ENCODE data around the gene LZTS2. TPM values are rescaled to one million over a fixed set of nuclear protein-coding genes. Genes with fewer than 3 reads are reported as not detected.

The LZTS2 gene
- total and polyA plus RNA-seq, 10 of the 15 experiments (the other 5 are each of a cell fraction or from before 2014, with no cell fraction given) = 0.08 to 13.4 (median 7.2) TPM

DNA sequence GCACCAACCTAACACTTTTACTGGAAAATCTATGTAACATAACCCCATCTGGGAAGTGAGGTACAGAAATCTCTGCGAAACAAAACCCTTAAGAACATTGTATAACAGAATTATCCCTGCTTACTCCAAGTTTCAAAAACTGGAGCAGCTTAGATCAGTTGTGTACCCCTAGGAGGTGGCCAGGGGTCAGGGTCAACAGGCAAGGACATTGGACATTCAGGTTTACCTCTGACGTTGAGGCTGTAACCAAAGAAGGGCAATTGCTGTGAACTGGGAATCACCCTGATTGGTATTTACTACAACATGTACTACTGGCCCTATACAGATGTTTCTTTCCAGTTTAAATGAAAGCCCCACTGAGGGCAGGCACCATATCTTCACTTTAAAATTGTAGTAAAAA lies 44.5 kb downstream of the LZTS2 start:
- ChIA-PET POLR2A (interaction anchor here (0.6 to 3.3 kb wide), 4 partner anchors 13 to 1009 kb away, joined by 3 to 42 read pairs (median 6); partner anchors contain the start of gene KAZALD1), CTCF (interaction anchor here (1.7 to 24.4 kb wide), 7 partner anchors 13 to 98 kb away, joined by 8 to 885 read pairs (median 22); partner anchors contain the start of genes KAZALD1, LZTS2, PDZD7 and SFXN3), RAD21 (ENCODE audit: unreplicated experiment) (interaction anchor here (1.4 to 5.1 kb wide), 6 partner anchors 11 to 97 kb away, joined by 3 to 70 read pairs (median 14); partner anchors contain the start of genes KAZALD1, PDZD7 and SFXN3), SMC1A (ENCODE audit: uncharacterized antibody, unreplicated experiment) (interaction anchor here (1.3 to 4.2 kb wide), 10 partner anchors 8 to 98 kb away, joined by 4 to 45 read pairs (median 16); partner anchors contain the start of genes KAZALD1, PDZD7 and SFXN3)
- H3K4me2 ChIP-seq (ENCODE audit: control insufficient read depth, insufficient read depth) = no peak overlapping the region
- no peaks in the 10 kb centered on the region for H3K79me2 ChIP-seq (ENCODE audit: control insufficient read depth, insufficient read depth, low read length)
- WGBS (ENCODE audit: insufficient coverage, insufficient replicate concordance, low lambda C conversion rate, missing lambda C conversion rate) = 48% methylated on average over 2 of the region's 2 CpGs
- H3K9ac ChIP-seq (ENCODE audit: control insufficient read depth, insufficient read depth, low read length) = no peak overlapping the region
- no peak for ATAC-seq
- H3K27ac ChIP-seq (ENCODE audit: control insufficient read depth, insufficient read depth) = no peak overlapping the region
- no TSS peak for BruUV-seq (replicated peaks)
- no peak for DNase-seq (ENCODE audit: low read depth, low spot score)
- no peaks in the 10 kb centered on the region for H3K9me3 ChIP-seq (replicated peaks; ENCODE audit: control insufficient read depth, insufficient read depth, low read length)
- intact Hi-C loops (cut with micrococcal nuclease; ENCODE audit: unreplicated experiment) = no loop called here
- FAIRE-seq = no peak
- H3K27me3 ChIP-seq (replicated peaks in 1 of 2; ENCODE audit: control insufficient read depth in 2 of 2, insufficient read depth in 2 of 2, low read length in 1 of 2) = peaks cover 0 to 1% of the 10 kb centered on the region in 2 experiments; a peak in 2 of 4 replicates
- in situ Hi-C loops (cut with MboI) = no loop called here
- H3K36me3 ChIP-seq (ENCODE audit: control insufficient read depth in 2 of 2, insufficient read depth in 2 of 2, low read length in 1 of 2) = no peaks in the 10 kb centered on the region
- no peak overlapping the region for H3K4me3 ChIP-seq
- peaks cover 5% of the 10 kb centered on the region; the same call in 1 of the 2 replicates for H3K4me1 ChIP-seq (ENCODE audit: control insufficient read depth, insufficient read depth, low read length)
- no peak overlapping the region for H2AFZ ChIP-seq (ENCODE audit: control insufficient read depth, low read depth, low read length)
- no peaks in the 10 kb centered on the region for H4K20me1 ChIP-seq (ENCODE audit: control insufficient read depth, insufficient read depth)
- TF ChIP-seq ZSCAN29 (IDR thresholded peaks at IDR 0.05) (no peak), KAT2A (conservative IDR thresholded peaks at IDR 0.05; ENCODE audit: control insufficient read depth, low read depth, low read length) (no peak)

DNA sequence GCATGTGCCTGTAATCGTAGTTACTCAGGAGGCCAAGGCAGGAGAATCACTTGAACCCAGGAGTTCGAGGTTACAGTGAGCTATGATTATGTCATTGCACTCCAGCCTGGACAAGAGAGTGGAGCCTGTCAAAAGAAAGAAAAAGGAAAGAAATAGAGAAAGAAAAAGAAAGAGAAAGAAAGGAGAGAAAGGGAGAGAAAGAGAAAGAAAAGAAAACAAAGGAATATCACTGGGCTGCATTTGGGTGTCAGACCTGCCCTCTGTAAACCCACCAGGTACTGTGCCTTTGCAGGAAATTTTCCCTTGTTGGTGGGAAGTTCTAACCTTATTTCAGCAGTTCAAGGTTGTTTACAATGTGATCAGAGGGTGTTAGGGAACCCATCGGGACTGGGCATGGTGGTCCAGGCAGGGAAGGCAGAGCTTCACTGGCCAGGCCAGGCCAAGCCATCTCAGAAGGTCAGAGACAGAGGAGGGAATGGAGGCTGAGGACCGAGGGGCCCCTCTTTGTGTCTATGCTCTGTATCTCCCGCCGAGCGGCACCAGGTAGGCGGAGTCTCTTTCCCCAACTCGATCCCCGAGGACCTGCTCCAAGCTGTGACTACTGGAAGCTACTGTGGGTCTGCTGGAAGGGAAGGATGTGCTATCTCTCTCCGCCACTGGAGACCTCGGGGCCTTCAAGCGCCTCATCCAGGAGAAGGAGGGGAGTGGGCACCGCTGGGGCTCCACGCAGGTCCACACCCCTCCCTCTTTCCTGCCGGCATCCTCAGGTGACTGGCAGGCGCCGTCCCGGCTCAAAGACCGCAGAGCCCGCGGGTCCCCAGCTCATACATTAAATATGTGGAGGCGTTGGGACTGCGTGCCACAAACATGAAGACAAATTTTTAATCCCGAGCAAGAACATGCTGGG lies 47.0 kb downstream of the LZTS2 start:
- ATAC-seq = no peak
- Histone ChIP-seq H3K9ac (ENCODE audit: control insufficient read depth, insufficient read depth, low read length) (no peak overlapping the region), H3K27me3 (replicated peaks in 1 of 2; ENCODE audit: control insufficient read depth in 2 of 2, insufficient read depth in 2 of 2, low read length in 1 of 2) (peaks cover 0 to 1% of the 10 kb centered on the region in 2 experiments; a peak in 2 of 4 replicates), H3K4me3 (no peak overlapping the region), H3K36me3 (ENCODE audit: control insufficient read depth in 2 of 2, insufficient read depth in 2 of 2, low read length in 1 of 2) (no peaks in the 10 kb centered on the region), H2AFZ (ENCODE audit: control insufficient read depth, low read depth, low read length) (no peak overlapping the region), H3K4me2 (ENCODE audit: control insufficient read depth, insufficient read depth) (no peak overlapping the region), H4K20me1 (ENCODE audit: control insufficient read depth, insufficient read depth) (no peaks in the 10 kb centered on the region), H3K27ac (ENCODE audit: control insufficient read depth, insufficient read depth) (no peak overlapping the region), H3K79me2 (ENCODE audit: control insufficient read depth, insufficient read depth, low read length) (no peaks in the 10 kb centered on the region), H3K9me3 (replicated peaks; ENCODE audit: control insufficient read depth, insufficient read depth, low read length) (no peaks in the 10 kb centered on the region), H3K4me1 (ENCODE audit: control insufficient read depth, insufficient read depth, low read length) (peaks cover 13% of the 10 kb centered on the region)
- ChIA-PET SMC1A (ENCODE audit: uncharacterized antibody, unreplicated experiment) (interaction anchor here (0.7 to 0.9 kb wide), 2 partner anchors 14 to 96 kb away, joined by 3 read pairs; no protein-coding TSS in a partner anchor), RAD21 (ENCODE audit: unreplicated experiment) (interaction anchor here (0.9 to 1.0 kb wide), 2 partner anchors 20 to 28 kb away, joined by 3 to 4 read pairs; no protein-coding TSS in a partner anchor), POLR2A (no interaction called here), CTCF (interaction anchor here (0.5 to 24.4 kb wide), 5 partner anchors 14 to 100 kb away, joined by 3 to 885 read pairs (median 3); partner anchors contain the start of gene KAZALD1)
- no peak for DNase-seq (ENCODE audit: low read depth, low spot score)
- FAIRE-seq = no peak
- in situ Hi-C loops (cut with MboI) (no loop called here), intact Hi-C loops (cut with micrococcal nuclease; ENCODE audit: unreplicated experiment) (no loop called here)
- WGBS (ENCODE audit: insufficient coverage, insufficient replicate concordance, low lambda C conversion rate, missing lambda C conversion rate) = 78% methylated on average over 23 of the region's 25 CpGs
- no TSS peak for BruUV-seq (replicated peaks)
- TF ChIP-seq SMC3 (IDR thresholded peaks at IDR 0.05; ENCODE audit: borderline replicate concordance, low read length) (no peak), CHD4 (IDR thresholded peaks at IDR 0.05) (no peak), ZSCAN29 (IDR thresholded peaks at IDR 0.05) (no peak), STAT1 (conservative IDR thresholded peaks at IDR 0.05) (no peak), ZBED1 (IDR thresholded peaks at IDR 0.05; ENCODE audit: borderline replicate concordance) (no peak), LARP7 (IDR thresholded peaks at IDR 0.05) (no peak), ETV6 (conservative IDR thresholded peaks at IDR 0.05 in 1 of 2, IDR thresholded peaks at IDR 0.05 in 1 of 2; ENCODE audit: borderline replicate concordance in 1 of 2, low read depth in 1 of 2) (no peak), IRF3 (IDR thresholded peaks at IDR 0.05) (no peak), RB1 (IDR thresholded peaks at IDR 0.05; ENCODE audit: borderline replicate concordance) (no peak), HDAC2 (IDR thresholded peaks at IDR 0.05) (no peak), NFXL1 (IDR thresholded peaks at IDR 0.05; ENCODE audit: borderline replicate concordance) (no peak)
- TF ChIP-seq, protein P1, sequence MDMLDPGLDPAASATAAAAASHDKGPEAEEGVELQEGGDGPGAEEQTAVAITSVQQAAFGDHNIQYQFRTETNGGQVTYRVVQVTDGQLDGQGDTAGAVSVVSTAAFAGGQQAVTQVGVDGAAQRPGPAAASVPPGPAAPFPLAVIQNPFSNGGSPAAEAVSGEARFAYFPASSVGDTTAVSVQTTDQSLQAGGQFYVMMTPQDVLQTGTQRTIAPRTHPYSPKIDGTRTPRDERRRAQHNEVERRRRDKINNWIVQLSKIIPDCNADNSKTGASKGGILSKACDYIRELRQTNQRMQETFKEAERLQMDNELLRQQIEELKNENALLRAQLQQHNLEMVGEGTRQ (IDR thresholded peaks at IDR 0.05; ENCODE audit: borderline replicate concordance, low read depth, low read length) = no peak
